ENCODE results near the gene SYNE1.

Gene SYNE1

DNA sequence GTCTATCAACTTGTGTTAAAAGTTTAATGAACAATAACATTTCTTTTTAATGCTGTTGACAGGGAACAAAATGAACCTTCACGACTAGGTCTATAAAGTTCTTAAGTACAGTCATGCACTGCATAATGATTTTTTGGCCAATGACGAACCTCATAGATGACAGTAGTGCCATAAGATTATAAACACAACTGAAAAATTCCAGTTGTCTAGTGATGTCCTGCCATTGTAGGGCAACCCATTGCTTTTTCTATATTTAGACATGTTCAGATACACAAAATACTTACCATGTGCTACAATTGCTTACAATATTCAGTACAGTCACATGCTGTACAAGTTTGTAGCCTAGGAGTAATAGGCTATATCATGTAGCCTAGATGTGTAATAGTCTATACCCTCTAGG is 93.6 kb downstream of the SYNE1 start:
- H3K9ac ChIP-seq (ENCODE audit: low read length): no peak overlapping the region
- H2AFZ ChIP-seq (ENCODE audit: low read depth, low read length, severe bottlenecking): no peak overlapping the region
- no peaks in the 10 kb centered on the region for H3K9me3 ChIP-seq (ENCODE audit: insufficient read depth, low read length)
- no peaks in the 10 kb centered on the region for H3K79me2 ChIP-seq (ENCODE audit: insufficient read depth, low read length)
- H3K27ac ChIP-seq (ENCODE audit: low read depth, low read length): no peak overlapping the region
- no peak overlapping the region for H3K4me2 ChIP-seq (ENCODE audit: low read depth, low read length, poor library complexity, severe bottlenecking)
- H3K9me2 ChIP-seq (replicated peaks; ENCODE audit: insufficient read depth, low read length): no peaks in the 10 kb centered on the region
- no peaks in the 10 kb centered on the region for H3K36me3 ChIP-seq (ENCODE audit: low read length)
- TF ChIP-seq, protein P1, sequence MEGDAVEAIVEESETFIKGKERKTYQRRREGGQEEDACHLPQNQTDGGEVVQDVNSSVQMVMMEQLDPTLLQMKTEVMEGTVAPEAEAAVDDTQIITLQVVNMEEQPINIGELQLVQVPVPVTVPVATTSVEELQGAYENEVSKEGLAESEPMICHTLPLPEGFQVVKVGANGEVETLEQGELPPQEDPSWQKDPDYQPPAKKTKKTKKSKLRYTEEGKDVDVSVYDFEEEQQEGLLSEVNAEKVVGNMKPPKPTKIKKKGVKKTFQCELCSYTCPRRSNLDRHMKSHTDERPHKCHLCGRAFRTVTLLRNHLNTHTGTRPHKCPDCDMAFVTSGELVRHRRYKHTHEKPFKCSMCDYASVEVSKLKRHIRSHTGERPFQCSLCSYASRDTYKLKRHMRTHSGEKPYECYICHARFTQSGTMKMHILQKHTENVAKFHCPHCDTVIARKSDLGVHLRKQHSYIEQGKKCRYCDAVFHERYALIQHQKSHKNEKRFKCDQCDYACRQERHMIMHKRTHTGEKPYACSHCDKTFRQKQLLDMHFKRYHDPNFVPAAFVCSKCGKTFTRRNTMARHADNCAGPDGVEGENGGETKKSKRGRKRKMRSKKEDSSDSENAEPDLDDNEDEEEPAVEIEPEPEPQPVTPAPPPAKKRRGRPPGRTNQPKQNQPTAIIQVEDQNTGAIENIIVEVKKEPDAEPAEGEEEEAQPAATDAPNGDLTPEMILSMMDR (IDR thresholded peaks at IDR 0.05; ENCODE audit: insufficient read depth, low read length, poor library complexity, severe bottlenecking): no peak
- no peak for TF ChIP-seq EZH2phosphoT487 (conservative IDR thresholded peaks at IDR 0.05; ENCODE audit: low read length)
- H3K27me3 ChIP-seq (ENCODE audit: low read length): no peaks in the 10 kb centered on the region
- no peaks in the 10 kb centered on the region for H3F3A ChIP-seq (ENCODE audit: insufficient read depth)
- no peaks in the 10 kb centered on the region for H4K20me1 ChIP-seq (ENCODE audit: low read depth, low read length)
- no peak overlapping the region for H3K4me3 ChIP-seq (ENCODE audit: insufficient read depth, low read length, poor library complexity, severe bottlenecking)

DNA sequence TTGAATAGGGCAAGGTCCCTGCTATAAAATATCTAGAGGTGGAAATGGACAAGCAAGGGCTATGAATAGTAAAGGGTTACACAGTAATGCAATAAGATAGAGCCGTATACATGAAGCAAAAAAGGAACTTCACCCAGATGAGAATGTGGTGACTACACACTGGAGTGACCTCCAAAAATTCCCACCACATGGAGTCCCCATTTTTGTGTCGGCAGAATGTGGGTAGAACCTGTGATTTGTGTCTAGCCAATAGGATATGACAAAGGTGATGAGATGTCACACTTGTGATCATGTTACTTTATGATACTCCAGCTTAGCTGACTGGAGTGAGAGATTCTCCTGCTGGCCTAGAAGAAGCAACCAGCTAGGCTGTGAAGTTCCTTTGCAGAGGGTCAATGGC is 96.8 kb downstream of the SYNE1 start:
- Histone ChIP-seq H3F3A (ENCODE audit: insufficient read depth) (no peaks in the 10 kb centered on the region), H3K79me2 (ENCODE audit: insufficient read depth, low read length) (no peaks in the 10 kb centered on the region), H3K27me3 (ENCODE audit: low read length) (no peaks in the 10 kb centered on the region), H4K20me1 (ENCODE audit: low read depth, low read length) (no peaks in the 10 kb centered on the region), H3K4me2 (ENCODE audit: low read depth, low read length, poor library complexity, severe bottlenecking) (no peak overlapping the region), H3K9me3 (ENCODE audit: insufficient read depth, low read length) (no peaks in the 10 kb centered on the region), H3K36me3 (ENCODE audit: low read length) (no peaks in the 10 kb centered on the region), H2AFZ (ENCODE audit: low read depth, low read length, severe bottlenecking) (no peak overlapping the region), H3K9ac (ENCODE audit: low read length) (no peak overlapping the region), H3K4me3 (ENCODE audit: insufficient read depth, low read length, poor library complexity, severe bottlenecking) (no peak overlapping the region), H3K27ac (ENCODE audit: low read depth, low read length) (no peak overlapping the region), H3K9me2 (replicated peaks; ENCODE audit: insufficient read depth, low read length) (no peaks in the 10 kb centered on the region)
- TF ChIP-seq, protein P1 (IDR thresholded peaks at IDR 0.05; ENCODE audit: insufficient read depth, low read length, poor library complexity, severe bottlenecking): no peak
- TF ChIP-seq EZH2phosphoT487 (conservative IDR thresholded peaks at IDR 0.05; ENCODE audit: low read length): no peak

DNA sequence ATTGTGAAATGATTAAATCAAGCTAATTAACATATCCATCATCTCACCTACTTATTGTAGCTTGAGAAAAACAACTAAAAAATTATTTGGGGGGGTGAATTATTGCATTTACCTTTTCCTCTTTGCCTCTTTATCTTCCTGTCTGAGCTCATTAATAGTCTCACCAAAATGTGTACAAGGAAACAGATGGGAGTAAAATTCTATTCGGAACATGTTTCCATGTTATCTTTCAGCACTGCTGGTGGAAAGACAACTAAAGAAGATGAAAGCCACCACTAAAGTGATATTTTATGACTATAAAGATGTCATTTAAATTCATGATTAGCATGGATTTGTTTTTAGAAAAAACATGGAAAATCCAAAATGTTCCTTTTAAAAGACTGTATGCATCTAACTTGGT is 102.6 kb downstream of the SYNE1 start:
- Histone ChIP-seq H3K9me2 (replicated peaks; ENCODE audit: insufficient read depth, low read length) (no peaks in the 10 kb centered on the region), H3K4me3 (ENCODE audit: insufficient read depth, low read length, poor library complexity, severe bottlenecking) (no peak overlapping the region), H3K4me2 (ENCODE audit: low read depth, low read length, poor library complexity, severe bottlenecking) (no peak overlapping the region), H4K20me1 (ENCODE audit: low read depth, low read length) (no peaks in the 10 kb centered on the region), H3K9ac (ENCODE audit: low read length) (no peak overlapping the region), H3K27ac (ENCODE audit: low read depth, low read length) (no peak overlapping the region), H3F3A (ENCODE audit: insufficient read depth) (no peaks in the 10 kb centered on the region), H3K9me3 (ENCODE audit: insufficient read depth, low read length) (no peaks in the 10 kb centered on the region), H3K79me2 (ENCODE audit: insufficient read depth, low read length) (no peaks in the 10 kb centered on the region), H3K27me3 (ENCODE audit: low read length) (no peaks in the 10 kb centered on the region), H2AFZ (ENCODE audit: low read depth, low read length, severe bottlenecking) (no peak overlapping the region), H3K36me3 (ENCODE audit: low read length) (no peaks in the 10 kb centered on the region)
- no peak for TF ChIP-seq EZH2phosphoT487 (conservative IDR thresholded peaks at IDR 0.05; ENCODE audit: low read length)
- TF ChIP-seq, protein P1 (IDR thresholded peaks at IDR 0.05; ENCODE audit: insufficient read depth, low read length, poor library complexity, severe bottlenecking): no peak

Data from SU-DHL-6 (cell line).